GM21447 (cell line): ENCODE measurements around the gene BACH2.
"Not testable (repeated sequence)": the region's sequence is repeated elsewhere in the genome, so short reads cannot be mapped to it uniquely, and the experiment has no call there.

Experiments used
- ATAC-seq: cut with Tn5 transposase; IDR thresholded peaks from one replicate; pipeline ENCODE4 v1.9.1; 2021; ENCODE audit not compliant: unreplicated experiment

BACH2 gene

GRCh38 chr6:90078513-90079289, 217.9 kb downstream of the BACH2 start:
- ATAC-seq = no peak

GRCh38 chr6:90076511-90077415, 219.9 kb downstream of the BACH2 start:
- no peak for ATAC-seq

GRCh38 chr6:90074161-90074850, 222.3 kb downstream of the BACH2 start:
- ATAC-seq = no peak

- ATAC-seq = no peak
These were observed 223.6 kb downstream of the BACH2 start for GRCh38 chr6:90072935-90073464.

- no peak for ATAC-seq
These were observed 224.1 kb downstream of the BACH2 start for GRCh38 chr6:90072501-90072900.

GRCh38 chr6:90068703-90069523, 227.7 kb downstream of the BACH2 start:
- ATAC-seq = no peak

- no peak for ATAC-seq
These were observed 228.4 kb downstream of the BACH2 start for GRCh38 chr6:90068264-90068663.

- no peak for ATAC-seq
These were observed 229.9 kb downstream of the BACH2 start for GRCh38 chr6:90066697-90067096.

- ATAC-seq = no peak
These were observed 231.5 kb downstream of the BACH2 start for GRCh38 chr6:90065173-90065572.

- no peak for ATAC-seq
These were observed 234.0 kb downstream of the BACH2 start for GRCh38 chr6:90062667-90063066.

- no peak for ATAC-seq
These were observed 234.6 kb downstream of the BACH2 start for GRCh38 chr6:90062051-90062450.

GRCh38 chr6:90059178-90059577, 237.5 kb downstream of the BACH2 start:
- not testable (repeated sequence) for ATAC-seq

GRCh38 chr6:90055924-90056323, 240.7 kb downstream of the BACH2 start:
- not testable (repeated sequence) for ATAC-seq

- not testable (repeated sequence) for ATAC-seq
These were observed 242.4 kb downstream of the BACH2 start for GRCh38 chr6:90054193-90054592.

GRCh38 chr6:90053614-90054013, 243.0 kb downstream of the BACH2 start:
- no peak for ATAC-seq

GRCh38 chr6:90049295-90049694, 247.3 kb downstream of the BACH2 start:
- no peak for ATAC-seq

GRCh38 chr6:90048206-90048967, 248.3 kb downstream of the BACH2 start:
- no peak for ATAC-seq

GRCh38 chr6:90045535-90045934, 251.1 kb downstream of the BACH2 start:
- no peak for ATAC-seq

- no peak for ATAC-seq
These were observed 251.7 kb downstream of the BACH2 start for GRCh38 chr6:90044833-90045381.
